ENCODE data around the gene WASHC3.

WASHC3 gene

DNA sequence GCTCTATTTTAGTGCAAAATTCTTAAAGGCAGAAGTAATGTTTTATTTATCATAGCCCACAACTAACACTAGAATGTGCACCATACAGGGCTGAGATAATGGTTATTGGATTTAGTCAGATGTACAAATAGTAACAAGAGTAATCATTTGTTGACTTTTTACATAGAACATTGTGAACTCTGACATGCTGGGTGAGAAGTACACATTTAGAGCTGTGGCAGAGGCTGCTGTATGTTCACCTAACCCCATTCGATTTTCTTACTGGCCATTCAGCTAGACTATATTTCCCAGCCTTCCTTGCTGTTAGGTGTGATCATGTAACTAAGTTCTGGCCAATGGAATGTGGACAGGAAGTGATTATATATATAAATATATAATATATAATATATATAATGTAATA, 95.3 kb downstream of the WASHC3 start:
- no peak for DNase-seq

GRCh38 chr12:101963697-101964096, 98.1 kb downstream of the WASHC3 start:
- no peak for DNase-seq

All from SHP77 (cell line).